Epidermal melanocyte (primary cell): ENCODE measurements around the gene ROCK2.
A peak's percentile ranks its signal among the peaks of the same experiment; 100 is the strongest.

Experiments
- DNase-seq: peaks from one replicate; pipeline ENCODE4 v3.0.0; 2011; ENCODE audit warnings: low spot score; ENCODE audit not compliant: insufficient read length

ROCK2 gene

GRCh38 chr2:11344342-11344955 is at the start of gene ROCK2:
Gene ROCK2, minus strand, starts transcription at chr2:11344636. Its CDS starts 500 bp downstream, at chr2:11344136.
- DNase-seq = peak; percentile 69

- no peak for DNase-seq
Observed at GRCh38 chr2:11393711-11394236, 49.3 kb upstream of the ROCK2 start.

GRCh38 chr2:11391942-11392266 is 47.5 kb upstream of the ROCK2 start:
- no peak for DNase-seq

GRCh38 chr2:11390399-11390658 is 45.9 kb upstream of the ROCK2 start:
- no peak for DNase-seq

GRCh38 chr2:11389551-11390398 is 45.3 kb upstream of the ROCK2 start:
- DNase-seq = no peak

- no peak for DNase-seq
Observed at GRCh38 chr2:11389052-11389420, 44.6 kb upstream of the ROCK2 start.

- DNase-seq = no peak
Observed at GRCh38 chr2:11388262-11389051, 44.0 kb upstream of the ROCK2 start.

GRCh38 chr2:11387843-11388242 is 43.4 kb upstream of the ROCK2 start:
- no peak for DNase-seq

GRCh38 chr2:11387100-11387390 is 42.6 kb upstream of the ROCK2 start:
- DNase-seq = no peak

- DNase-seq = no peak
Observed at GRCh38 chr2:11385847-11386246, 41.4 kb upstream of the ROCK2 start.

GRCh38 chr2:11385216-11385615 is 40.8 kb upstream of the ROCK2 start:
- DNase-seq = no peak

GRCh38 chr2:11379558-11379957 is 35.1 kb upstream of the ROCK2 start:
- DNase-seq = no peak

GRCh38 chr2:11377928-11378545 is 33.6 kb upstream of the ROCK2 start:
- no peak for DNase-seq

GRCh38 chr2:11376071-11376470 is 31.6 kb upstream of the ROCK2 start:
- DNase-seq = no peak

GRCh38 chr2:11375689-11376027 is 31.2 kb upstream of the ROCK2 start:
- no peak for DNase-seq

- no peak for DNase-seq
Observed at GRCh38 chr2:11375025-11375688, 30.7 kb upstream of the ROCK2 start.

GRCh38 chr2:11373096-11373495 is 28.7 kb upstream of the ROCK2 start:
- DNase-seq = no peak

GRCh38 chr2:11371092-11371937 is 26.9 kb upstream of the ROCK2 start:
- DNase-seq = peak; percentile 24

- no peak for DNase-seq
Observed at GRCh38 chr2:11370377-11371091, 26.1 kb upstream of the ROCK2 start.

GRCh38 chr2:11368059-11368572 is 23.7 kb upstream of the ROCK2 start:
- no peak for DNase-seq
